Neural progenitor cell (in vitro differentiated cells): ENCODE results near the gene PRX. TPM values are rescaled to one million over a fixed set of nuclear protein-coding genes. Genes with fewer than 3 reads are reported as not detected.

Experiments
- DNase-seq: peaks from one replicate; pipeline ENCODE4 v3.0.0-alpha.2; 2016; ENCODE audit warnings: low spot score
- H2AFZ ChIP-seq: fragments of 200-600 bp; sonication (generic); replicated peaks from 2 replicates; pipeline ENCODE4 v1.6.1; 2016; ENCODE audit warnings: antibody characterized with exemption
- H3F3A ChIP-seq: fragments of 200-600 bp; sonication (generic); 2 replicates; pipeline ENCODE4 v1.6.1; 2016; ENCODE audit warnings: antibody characterized with exemption, low read depth
- H3K27ac ChIP-seq: fragments of 200-600 bp; sonication (generic); 2 replicates; pipeline ENCODE4 v1.5.1; 2016; ENCODE audit warnings: mild to moderate bottlenecking
- H3K27me3 ChIP-seq: fragments of 200-600 bp; sonication (generic); 2 replicates; pipeline ENCODE4 v1.6.1; 2016; ENCODE audit warnings: mild to moderate bottlenecking, moderate library complexity
- H3K36me3 ChIP-seq: fragments of 200-600 bp; sonication (generic); 2 replicates; pipeline ENCODE4 v1.5.1; 2016
- H3K4me1 ChIP-seq: fragments of 200-600 bp; sonication (generic); 2 replicates; pipeline ENCODE4 v1.6.1; 2016; ENCODE audit warnings: mixed run types
- H3K4me2 ChIP-seq: fragments of 200-600 bp; sonication (generic); 2 replicates; pipeline ENCODE4 v1.6.1; 2016
- H3K4me3 ChIP-seq: fragments of 200-600 bp; sonication (generic); 2 replicates; pipeline ENCODE4 v1.5.1; 2016
- H3K79me2 ChIP-seq: fragments of 200-600 bp; sonication (generic); 2 replicates; pipeline ENCODE4 v1.6.1; 2016; ENCODE audit warnings: low read depth
- H3K9ac ChIP-seq: fragments of 200-600 bp; sonication (generic); 2 replicates; pipeline ENCODE4 v1.6.1; 2016
- H3K9me3 ChIP-seq: fragments of 200-600 bp; sonication (generic); 2 replicates; pipeline ENCODE4 v1.5.1; 2016; ENCODE audit warnings: low read depth
- H4K20me1 ChIP-seq: fragments of 200-600 bp; sonication (generic); 2 replicates; pipeline ENCODE4 v1.6.1; 2016; ENCODE audit warnings: low read depth
- H3K27ac Mint-ChIP-seq: 3 replicates; pipeline ENCODE4 v1.8.0; 2021; ENCODE audit warnings: mixed read lengths
- H3K27me3 Mint-ChIP-seq: 2 replicates; pipeline ENCODE4 v1.8.0; 2022; ENCODE audit warnings: low read depth, mild to moderate bottlenecking, inconsistent platforms, moderate library complexity, mixed read lengths; ENCODE audit not compliant: insufficient read depth
- H3K36me3 Mint-ChIP-seq: 3 replicates; pipeline ENCODE4 v1.8.0; 2021; ENCODE audit warnings: mixed read lengths
- H3K4me1 Mint-ChIP-seq: 3 replicates; pipeline ENCODE4 v1.8.0; 2021; ENCODE audit warnings: mixed read lengths
- H3K4me3 Mint-ChIP-seq: 3 replicates; pipeline ENCODE4 v1.8.0; 2021; ENCODE audit warnings: mild to moderate bottlenecking, moderate library complexity, mixed read lengths
- H3K9me3 Mint-ChIP-seq: 3 replicates; pipeline ENCODE4 v1.8.0; 2020; ENCODE audit warnings: mixed read lengths
- EZH2 ChIP-seq: fragments of 200-600 bp; sonication (generic); IDR thresholded peaks from 2 replicates; pipeline ENCODE4 v1.6.1; 2017; ENCODE audit warnings: antibody characterized with exemption, mild to moderate bottlenecking, moderate library complexity
- EZH2phosphoT487 ChIP-seq: fragments of 200-600 bp; sonication (generic); IDR thresholded peaks from 2 replicates; pipeline ENCODE4 v1.6.1; 2017; ENCODE audit warnings: antibody characterized with exemption
- total RNA-seq: library from RNA; depleted of rRNA; stranded (reverse); fragments of >200 nt; gene quantifications from 2 replicates; pipeline ENCODE4 v1.2.3, GENCODE V29; 2015; ENCODE audit warnings: low replicate concordance
- TF ChIP-seq, protein P1 (sequence below): fragments of 200-600 bp; sonication (generic); IDR thresholded peaks from 2 replicates; pipeline ENCODE4 v1.5.1; 2017; ENCODE audit warnings: antibody characterized with exemption, mild to moderate bottlenecking

The PRX gene
- total RNA-seq, 1 donor from 2014 or later = 1.4 TPM

GRCh38 chr19:40424637-40425449 lies 11.7 kb upstream of the PRX start:
- Histone ChIP-seq H3K4me1 (peaks cover 11% of the 10 kb centered on the region), H3K9ac (no peak overlapping the region), H3K36me3 (no peaks in the 10 kb centered on the region), H3K79me2 (peaks cover 7% of the 10 kb centered on the region), H4K20me1 (no peaks in the 10 kb centered on the region), H3K4me2 (peak overlapping the region; percentile 85), H3K4me3 (peak overlapping the region; percentile 81), H3F3A (peaks cover 52% of the 10 kb centered on the region), H3K27me3 (no peaks in the 10 kb centered on the region), H3K27ac (peak overlapping the region; percentile 89), H2AFZ (peak overlapping the region; percentile 88), H3K9me3 (no peaks in the 10 kb centered on the region)
- peaks cover 16% of the 10 kb centered on the region for H3K27me3 Mint-ChIP-seq
- peak overlapping the region; percentile 97 for H3K27ac Mint-ChIP-seq
- DNase-seq = peak; percentile 50
- no peaks in the 10 kb centered on the region for H3K9me3 Mint-ChIP-seq
- peaks cover 27% of the 10 kb centered on the region for H3K4me1 Mint-ChIP-seq
- no peaks in the 10 kb centered on the region for H3K36me3 Mint-ChIP-seq
- TF ChIP-seq EZH2phosphoT487 = no peak
- TF ChIP-seq, protein P1, sequence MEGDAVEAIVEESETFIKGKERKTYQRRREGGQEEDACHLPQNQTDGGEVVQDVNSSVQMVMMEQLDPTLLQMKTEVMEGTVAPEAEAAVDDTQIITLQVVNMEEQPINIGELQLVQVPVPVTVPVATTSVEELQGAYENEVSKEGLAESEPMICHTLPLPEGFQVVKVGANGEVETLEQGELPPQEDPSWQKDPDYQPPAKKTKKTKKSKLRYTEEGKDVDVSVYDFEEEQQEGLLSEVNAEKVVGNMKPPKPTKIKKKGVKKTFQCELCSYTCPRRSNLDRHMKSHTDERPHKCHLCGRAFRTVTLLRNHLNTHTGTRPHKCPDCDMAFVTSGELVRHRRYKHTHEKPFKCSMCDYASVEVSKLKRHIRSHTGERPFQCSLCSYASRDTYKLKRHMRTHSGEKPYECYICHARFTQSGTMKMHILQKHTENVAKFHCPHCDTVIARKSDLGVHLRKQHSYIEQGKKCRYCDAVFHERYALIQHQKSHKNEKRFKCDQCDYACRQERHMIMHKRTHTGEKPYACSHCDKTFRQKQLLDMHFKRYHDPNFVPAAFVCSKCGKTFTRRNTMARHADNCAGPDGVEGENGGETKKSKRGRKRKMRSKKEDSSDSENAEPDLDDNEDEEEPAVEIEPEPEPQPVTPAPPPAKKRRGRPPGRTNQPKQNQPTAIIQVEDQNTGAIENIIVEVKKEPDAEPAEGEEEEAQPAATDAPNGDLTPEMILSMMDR = no peak
- TF ChIP-seq EZH2 = no peak
- H3K4me3 Mint-ChIP-seq = peak overlapping the region; percentile 98

GRCh38 chr19:40423938-40424337 lies 10.8 kb upstream of the PRX start:
- H4K20me1 ChIP-seq = no peaks in the 10 kb centered on the region
- H3K4me2 ChIP-seq = peak overlapping the region; percentile 85
- Mint-ChIP-seq H3K36me3 (no peaks in the 10 kb centered on the region), H3K27ac (no peak overlapping the region), H3K9me3 (no peaks in the 10 kb centered on the region), H3K27me3 (peaks cover 14% of the 10 kb centered on the region), H3K4me3 (no peak overlapping the region), H3K4me1 (peaks cover 24% of the 10 kb centered on the region)
- peaks cover 49% of the 10 kb centered on the region for H3F3A ChIP-seq
- H3K27me3 ChIP-seq = no peaks in the 10 kb centered on the region
- no peaks in the 10 kb centered on the region for H3K9me3 ChIP-seq
- H3K27ac ChIP-seq = no peak overlapping the region
- H2AFZ ChIP-seq = no peak overlapping the region
- no peak for DNase-seq
- no peaks in the 10 kb centered on the region for H3K36me3 ChIP-seq
- no peak overlapping the region for H3K4me3 ChIP-seq
- H3K9ac ChIP-seq = no peak overlapping the region
- TF ChIP-seq, protein P1 = no peak
- TF ChIP-seq EZH2phosphoT487 (no peak), EZH2 (no peak)
- H3K4me1 ChIP-seq = peaks cover 11% of the 10 kb centered on the region
- peaks cover 7% of the 10 kb centered on the region for H3K79me2 ChIP-seq

DNA sequence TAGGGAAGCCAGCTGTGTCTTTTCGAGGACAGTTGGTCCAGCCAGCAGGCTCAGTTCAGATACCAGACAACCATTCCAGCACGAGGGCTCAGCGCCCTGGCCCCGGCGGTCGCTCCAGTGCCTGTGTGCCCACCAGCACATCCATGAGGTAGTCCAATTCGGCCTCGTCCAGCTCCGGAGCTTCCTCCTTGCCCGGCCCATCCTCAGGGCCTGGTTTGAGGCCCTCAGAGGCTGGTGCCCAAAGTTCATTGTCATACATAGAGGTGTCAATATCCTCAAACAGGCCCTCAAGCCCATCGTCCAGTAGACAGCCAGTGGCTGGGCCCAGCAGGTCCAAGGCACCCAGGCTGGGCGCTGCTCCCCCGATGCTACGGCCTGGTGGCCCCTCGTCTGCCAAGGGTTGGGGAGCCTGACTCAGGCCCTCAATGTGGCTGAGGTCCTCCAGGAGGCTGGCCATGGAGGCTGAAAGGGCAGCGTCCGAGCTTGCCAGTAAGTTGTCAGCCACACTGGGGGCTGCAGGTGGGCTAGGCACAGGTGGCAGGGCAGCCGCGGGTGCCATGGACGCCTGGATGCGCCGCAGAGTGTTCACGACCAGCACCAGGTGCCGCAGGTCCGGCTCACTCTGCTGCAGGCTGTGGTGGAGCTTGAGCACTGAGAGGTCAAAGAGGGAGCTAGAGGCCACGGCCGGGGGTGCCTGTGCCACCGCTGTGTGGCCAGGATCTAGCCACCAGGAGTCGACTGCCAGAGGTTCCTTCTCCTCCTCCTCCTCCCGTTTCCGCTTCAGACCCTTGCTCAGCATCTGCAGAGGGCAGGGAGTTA lies 9.8 kb upstream of the PRX start:
- no peak for DNase-seq
- Mint-ChIP-seq H3K27me3 (peaks cover 13% of the 10 kb centered on the region), H3K36me3 (no peaks in the 10 kb centered on the region), H3K9me3 (no peaks in the 10 kb centered on the region), H3K4me1 (peaks cover 27% of the 10 kb centered on the region), H3K4me3 (peak overlapping the region; percentile 80), H3K27ac (no peak overlapping the region)
- H3K27me3 ChIP-seq = no peaks in the 10 kb centered on the region
- peaks cover 7% of the 10 kb centered on the region for H3K79me2 ChIP-seq
- TF ChIP-seq, protein P1 = no peak
- TF ChIP-seq EZH2 (no peak), EZH2phosphoT487 (no peak)
- H4K20me1 ChIP-seq = no peaks in the 10 kb centered on the region
- no peaks in the 10 kb centered on the region for H3K36me3 ChIP-seq
- H3K4me3 ChIP-seq = no peak overlapping the region
- H3K9ac ChIP-seq = no peak overlapping the region
- no peak overlapping the region for H2AFZ ChIP-seq
- no peak overlapping the region for H3K4me2 ChIP-seq
- peaks cover 47% of the 10 kb centered on the region for H3F3A ChIP-seq
- no peaks in the 10 kb centered on the region for H3K9me3 ChIP-seq
- peaks cover 11% of the 10 kb centered on the region for H3K4me1 ChIP-seq
- no peak overlapping the region for H3K27ac ChIP-seq
